Ammon's horn (tissue), 1 donor: ENCODE results near the gene ZNF415.
"Not testable (repeated sequence)": the region's sequence is repeated elsewhere in the genome, so short reads cannot be mapped to it uniquely, and the experiment has no call there.

Experiments used
- DNase-seq: peaks from one replicate; pipeline ENCODE4 v3.0.0-alpha.2; 2016; ENCODE audit warnings: low spot score

The ZNF415 gene

DNA sequence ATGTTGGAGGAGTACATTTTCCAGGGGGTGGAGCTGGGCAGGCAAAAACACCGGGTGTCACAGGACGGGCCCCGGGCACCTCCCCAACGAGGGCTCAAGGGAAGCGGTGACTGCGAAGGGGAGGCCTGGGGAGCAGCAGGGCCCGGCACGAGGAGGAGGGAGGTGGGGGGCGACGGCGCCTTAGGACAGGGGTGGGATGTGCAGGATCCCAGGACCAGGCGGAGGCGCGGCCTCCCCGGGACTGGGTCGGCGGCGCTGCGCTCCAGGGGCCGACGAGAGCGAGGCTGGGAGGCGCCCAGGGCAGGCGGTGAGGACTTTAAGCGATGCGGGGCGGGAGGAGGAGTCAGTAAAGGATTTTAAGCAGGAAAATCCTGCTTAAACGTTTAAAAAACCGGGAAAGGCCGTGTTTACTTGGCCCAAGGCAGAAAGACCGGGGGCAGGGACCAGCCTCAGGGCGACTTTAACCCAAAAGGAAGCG, 29.9 kb downstream of the ZNF415 start:
- DNase-seq: peak; percentile 32

DNA sequence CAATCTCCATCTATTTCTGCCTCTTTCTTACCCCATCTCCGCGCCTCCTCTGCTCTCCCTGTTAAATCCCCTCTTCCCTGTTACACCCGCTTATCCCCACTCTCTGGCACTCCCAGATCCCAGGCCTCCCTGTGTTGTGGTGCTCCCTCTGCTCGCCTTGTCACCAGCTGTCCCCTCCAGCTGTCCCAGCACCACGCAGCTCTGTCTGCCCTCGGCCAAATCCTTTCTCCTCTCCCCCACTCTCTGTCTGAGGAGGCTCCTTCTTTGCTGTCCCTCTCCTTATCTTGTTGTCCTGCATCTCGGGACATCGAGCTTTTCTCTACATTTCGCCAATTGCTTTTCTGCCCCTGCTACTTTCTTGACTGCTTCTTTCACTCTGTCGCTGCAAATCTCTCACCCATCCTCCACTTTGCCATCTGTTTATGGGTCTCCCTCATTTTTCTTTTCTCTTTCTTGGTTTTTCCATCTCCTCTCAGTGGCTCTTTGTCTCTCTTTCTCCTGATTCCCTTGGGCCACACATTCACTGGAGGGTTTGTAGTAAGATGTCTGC, 30.4 kb downstream of the ZNF415 start:
- DNase-seq: peak; percentile 26

DNA sequence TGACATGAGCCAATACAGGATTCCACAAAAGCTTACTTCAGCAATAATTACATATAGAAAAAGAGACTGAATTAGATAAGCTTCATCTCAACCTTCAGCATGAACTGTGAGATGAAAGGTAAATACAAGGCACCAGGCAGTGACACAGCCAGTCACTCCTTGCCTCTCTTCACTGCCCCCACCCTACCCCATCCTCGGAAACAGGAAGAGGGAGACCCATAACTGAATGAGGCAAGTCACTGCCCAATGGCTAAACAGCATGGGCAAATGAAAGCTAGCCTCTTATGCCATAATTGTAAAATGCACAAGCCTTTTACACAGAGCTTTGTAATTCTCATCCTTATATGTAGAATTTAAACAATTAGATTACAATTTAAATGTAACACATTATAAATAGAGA, 31.2 kb downstream of the ZNF415 start:
- DNase-seq: no peak

DNA sequence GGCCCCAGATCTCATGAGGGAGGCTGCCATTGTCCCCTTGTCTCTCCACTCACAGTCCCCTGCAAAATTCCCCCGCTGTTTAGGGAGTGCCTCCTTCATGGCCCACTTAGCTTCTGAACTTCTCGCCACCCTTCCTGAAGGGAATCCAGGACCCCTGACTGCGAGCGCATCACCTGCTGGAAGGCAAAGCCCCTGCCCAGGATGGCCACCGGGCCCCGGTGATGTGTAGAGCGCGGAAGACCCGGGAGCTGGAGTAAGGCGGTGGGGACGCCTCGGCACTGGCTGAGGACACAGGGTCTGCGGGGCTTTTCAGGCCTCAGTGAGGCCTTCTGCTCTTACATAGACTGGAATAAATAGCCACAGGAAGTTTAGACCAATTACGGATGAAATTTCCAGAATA, 34.1 kb downstream of the ZNF415 start:
- DNase-seq: not testable (repeated sequence)

DNA sequence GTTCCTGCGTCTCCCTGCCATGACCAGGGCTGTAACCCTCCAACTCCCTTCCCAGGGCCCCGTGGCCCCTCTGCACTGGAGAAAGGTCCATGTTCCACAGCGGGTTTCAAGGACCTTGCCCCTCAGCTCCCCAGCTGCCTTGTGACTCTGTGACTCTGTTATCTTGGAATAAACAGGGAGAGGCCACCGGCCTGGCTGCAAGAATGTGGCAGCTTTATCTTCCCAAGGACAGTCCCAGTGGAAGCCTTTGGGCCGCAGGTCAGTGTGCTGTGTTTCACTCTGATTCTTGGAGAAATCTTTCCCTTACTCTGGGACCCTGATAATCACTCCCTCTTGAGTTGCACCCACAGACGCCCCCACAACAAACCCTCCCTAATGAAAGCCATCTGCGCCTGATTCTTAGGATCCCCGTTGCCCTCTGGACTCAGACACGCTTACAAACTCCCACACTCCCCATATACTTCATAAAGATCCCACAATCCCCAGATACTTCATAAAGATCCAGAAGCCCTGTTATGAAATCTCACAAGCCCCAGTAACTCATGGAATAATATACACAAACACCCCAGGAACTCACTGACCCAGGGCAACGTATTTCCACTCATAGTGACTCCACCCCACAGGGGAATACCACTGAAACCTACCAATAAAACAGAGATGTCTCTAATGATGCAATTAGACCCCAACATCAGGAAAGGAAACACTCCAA, 35.6 kb downstream of the ZNF415 start:
- DNase-seq: not testable (repeated sequence)

DNA sequence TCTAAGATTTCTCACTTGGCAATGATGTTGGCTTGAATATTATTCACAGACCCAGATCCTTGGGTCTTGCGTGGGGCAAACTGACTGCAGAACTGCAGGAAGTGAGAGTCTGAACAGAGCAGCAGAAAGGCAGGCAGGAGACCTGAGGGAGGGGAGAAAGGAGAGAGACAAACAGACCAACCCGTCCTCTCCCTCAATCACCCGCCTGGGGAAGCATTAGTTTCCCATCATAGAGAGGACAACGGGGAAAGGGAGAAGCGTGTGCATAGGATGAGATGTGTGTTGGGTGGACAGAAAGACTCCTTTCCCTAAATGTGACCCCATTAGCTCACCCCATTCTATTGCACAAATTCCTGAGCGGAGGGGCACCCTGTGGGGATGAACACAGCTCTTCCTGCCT, 36.1 kb downstream of the ZNF415 start:
- DNase-seq: not testable (repeated sequence)

DNA sequence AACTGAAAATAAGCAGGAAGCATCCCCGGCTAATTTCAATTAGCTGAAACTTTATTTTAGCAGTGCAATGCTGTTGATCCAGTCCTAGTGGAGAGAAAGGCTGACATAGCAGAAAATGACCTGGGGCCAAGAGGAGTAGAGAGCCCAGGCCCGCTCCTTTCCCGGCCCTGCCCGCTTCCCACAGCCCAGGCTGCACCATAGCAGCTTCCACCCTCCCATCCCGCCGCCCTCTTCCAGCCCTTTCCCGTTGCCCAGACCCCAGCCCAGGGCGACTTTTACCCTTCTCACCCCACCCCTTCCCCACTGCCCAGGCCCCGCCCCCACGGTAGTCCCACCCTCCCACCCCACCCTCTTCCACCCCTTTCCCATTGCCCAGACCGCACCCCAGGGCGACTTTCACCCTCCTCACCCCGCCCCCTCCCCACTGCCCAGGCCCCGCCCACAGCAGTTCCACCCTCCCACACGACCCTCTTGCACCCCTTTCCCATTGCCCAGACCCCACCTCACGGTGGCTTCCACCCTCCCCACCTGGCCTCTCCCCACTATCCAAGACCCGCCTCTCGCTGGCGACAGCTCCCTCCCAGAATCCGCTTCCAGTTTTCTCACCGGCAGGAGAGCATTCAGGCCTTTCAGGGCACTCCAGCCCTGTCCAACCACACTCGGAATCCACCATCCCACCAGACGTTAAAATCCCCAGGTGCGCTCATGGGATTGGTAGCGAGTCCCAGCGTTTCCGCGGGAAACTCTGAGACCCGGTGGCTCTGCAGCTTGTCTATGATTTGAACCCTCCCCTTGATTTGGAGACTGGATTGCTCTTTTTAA, 37.7 kb downstream of the ZNF415 start:
- DNase-seq: no peak

DNA sequence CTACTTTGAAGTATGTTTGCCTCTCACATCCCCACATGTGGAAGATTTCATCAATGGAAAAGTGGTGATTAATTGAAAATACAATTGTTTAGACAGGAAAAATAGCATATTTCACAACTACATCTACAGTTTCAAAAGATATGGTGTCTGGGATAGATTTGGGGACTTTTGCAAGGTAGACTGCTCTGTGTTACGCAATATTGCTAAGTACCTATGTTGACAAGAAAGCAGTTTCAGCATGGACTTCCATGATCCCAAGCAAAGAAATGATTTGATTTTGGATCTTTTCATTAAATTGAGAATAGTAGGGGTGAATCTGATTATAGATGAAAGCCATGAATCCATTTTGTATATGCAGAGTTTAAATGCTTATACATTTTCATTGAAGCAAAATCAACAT, 40.0 kb downstream of the ZNF415 start:
- no peak for DNase-seq

DNA sequence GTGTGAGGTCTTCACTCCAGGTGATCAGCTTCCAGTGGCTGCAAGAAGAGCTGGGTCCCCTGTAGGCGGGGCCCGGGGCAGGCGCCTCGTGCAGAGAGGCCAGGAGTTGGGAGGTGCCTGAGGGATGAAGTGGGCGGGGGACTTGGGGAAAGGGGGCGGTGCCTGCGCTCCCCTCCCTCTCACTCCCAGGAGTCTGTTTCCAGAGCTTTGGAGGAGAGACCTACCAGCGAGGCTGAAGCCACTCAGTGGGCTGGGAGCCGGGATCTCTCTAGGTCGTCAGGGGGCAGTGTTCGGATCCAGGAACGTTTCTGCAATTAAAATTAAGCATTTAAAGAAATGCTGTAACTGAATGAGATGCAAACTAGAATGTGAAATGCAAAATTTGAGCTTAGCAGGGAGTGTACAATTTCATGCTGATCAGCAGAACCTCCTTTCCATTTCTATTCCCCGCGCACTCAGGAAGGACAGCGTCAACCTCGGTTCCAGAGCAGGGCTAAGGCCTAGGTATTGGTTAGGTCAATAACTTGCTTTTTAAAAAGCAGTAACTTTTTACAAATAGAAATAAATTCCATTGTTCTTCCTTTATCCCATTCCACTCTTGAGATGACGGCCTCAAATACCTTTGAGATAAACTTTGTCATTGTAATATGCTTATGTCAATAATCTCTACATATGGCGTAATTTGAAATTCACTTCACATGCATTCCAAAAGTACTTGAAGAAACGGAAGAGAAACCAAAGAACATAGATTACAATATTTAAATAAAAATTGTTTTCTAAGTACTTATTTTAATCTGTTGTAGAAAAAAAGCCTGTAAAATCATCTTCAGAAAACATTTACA, 41.1 kb downstream of the ZNF415 start:
- DNase-seq: no peak

DNA sequence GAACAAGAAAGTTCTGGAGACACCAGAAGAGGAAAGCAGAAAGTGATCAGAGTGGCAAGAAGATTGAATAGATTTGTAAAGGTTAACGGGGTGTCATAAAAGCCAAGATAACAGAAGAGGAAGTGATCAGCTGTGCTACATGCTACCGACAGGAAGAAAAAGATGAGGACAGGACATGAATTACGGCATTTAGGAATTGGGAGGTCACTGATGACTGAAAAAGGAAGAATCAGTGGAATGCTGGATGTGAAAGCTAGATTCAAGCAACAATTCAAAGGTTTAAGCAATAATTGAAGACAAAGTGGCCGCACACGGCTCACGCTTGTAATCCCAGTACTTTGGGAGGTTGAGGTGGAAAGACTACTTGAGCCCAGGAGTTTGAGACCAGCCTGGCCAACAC, 44.6 kb downstream of the ZNF415 start:
- no peak for DNase-seq

DNA sequence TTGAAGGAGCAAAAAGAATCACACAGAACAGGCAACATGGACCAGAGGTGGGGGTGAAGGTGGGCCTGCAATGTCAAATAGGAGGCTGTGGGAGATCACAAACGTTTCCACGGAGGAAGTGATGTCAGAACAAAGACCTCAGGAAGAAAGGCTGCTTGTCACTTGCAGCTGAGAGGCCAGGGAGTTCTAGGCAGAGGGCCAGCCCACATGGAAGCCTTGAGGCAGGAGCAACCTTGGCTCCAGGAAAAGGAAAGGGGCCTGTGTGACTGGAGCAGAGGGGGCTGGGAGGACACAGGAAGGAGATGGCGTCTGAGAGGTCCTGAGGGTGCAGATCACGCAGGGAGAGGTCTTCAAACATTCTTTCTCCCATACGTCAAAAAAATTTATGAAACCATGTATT, 45.8 kb downstream of the ZNF415 start:
- peak; percentile 66 for DNase-seq

DNA sequence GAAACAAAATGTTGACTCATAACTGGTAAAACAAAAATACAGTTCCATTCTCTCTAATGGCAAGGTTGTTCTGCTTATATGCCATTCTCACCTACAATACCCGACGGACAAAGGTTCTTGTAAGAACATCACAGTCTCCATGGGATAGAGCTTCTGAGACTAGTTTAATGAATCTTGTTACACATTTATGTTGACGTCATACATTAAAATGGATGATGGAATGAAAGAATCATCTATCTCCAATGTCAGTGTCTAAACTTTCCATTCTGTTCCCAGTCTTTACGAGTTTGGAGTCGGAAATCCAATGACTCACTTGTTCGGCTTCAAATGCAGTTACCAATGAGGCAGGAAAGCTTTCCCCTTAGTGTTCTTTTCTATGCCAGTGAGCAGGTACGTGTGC, 47.2 kb downstream of the ZNF415 start:
- no peak for DNase-seq

DNA sequence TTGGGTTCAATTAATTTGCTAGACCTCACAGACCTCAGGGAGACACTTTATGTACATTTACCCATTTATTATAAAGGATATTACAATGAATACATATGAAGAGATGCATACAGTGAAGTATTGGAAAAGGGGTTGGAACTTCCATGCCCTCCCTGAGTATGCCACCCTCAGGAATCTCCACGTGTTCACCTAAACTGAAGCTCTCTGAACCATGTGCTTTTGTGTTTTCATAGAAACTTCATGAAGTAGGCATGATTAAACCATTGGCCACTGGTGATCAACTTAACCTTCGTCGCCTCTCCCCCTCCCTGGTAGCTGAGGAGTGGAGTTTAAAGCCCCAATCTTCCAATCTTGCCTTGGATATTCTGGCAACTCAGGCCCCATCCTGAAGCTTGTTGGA, 49.8 kb downstream of the ZNF415 start:
- DNase-seq: no peak

DNA sequence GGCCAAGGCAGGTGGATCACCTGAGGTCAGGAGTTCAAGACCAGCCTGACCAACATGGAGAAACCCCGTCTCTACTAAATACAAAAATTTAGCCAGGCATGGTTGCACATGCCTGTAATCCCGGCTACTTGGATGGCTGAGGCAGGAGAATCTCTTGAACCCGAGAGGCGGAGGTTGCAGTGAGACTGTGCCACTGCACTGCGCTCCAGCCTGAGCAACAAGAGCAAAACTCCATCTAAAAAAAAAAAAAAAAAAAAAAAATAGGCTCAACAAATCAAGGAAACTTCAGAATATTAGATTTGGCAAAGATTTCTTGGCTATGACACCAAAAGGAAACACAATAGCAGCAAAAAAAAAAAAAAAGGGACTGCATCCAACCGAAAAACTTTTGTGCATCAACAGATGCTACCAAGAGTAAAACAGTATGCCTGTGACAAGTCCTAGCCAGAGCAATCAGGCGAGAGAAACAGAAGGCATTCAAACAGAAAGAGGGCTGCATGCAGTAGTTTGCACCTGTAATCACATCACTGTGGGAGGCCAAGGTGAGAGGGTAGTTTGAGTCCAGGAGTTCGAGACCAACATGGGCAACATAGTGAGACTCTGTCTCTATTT, 53.3 kb downstream of the ZNF415 start:
- no peak for DNase-seq

DNA sequence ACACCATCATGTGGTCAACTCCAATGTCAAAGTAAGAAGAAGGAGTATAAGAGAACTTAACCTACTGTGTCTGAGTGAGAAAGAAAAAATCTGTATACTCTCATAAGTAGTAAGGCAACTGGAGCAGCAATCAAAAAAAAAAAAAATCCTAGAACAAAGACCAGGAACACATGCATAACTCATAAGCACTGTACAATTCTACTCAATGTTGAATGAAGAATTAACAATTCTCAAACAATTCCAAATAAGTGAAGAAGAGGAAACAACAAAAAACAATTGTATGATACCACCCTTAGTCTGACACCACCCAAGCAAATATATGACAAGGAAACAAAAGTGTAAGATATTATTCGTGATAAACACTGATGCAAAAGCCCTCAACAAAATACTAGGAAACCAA, 54.0 kb downstream of the ZNF415 start:
- DNase-seq: no peak

DNA sequence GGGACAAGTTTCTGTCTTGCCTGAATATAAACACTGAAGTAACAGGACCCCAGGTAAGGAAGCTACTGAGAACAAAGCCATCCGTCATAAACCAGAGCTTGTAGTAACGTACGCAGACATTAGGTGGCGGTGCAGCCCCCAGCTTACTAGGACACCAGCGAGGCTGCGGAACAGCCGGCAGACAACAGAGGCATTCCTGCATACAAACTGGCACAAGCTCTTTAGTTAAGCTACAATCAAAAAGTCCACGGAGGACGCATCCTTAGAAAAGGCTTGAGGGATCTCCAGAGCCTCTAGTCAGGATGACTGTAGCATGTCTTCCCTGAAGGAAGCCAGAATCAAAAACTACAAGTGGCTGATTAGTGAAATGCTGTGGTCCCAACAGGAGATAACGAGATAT, 55.7 kb downstream of the ZNF415 start:
- DNase-seq: peak; percentile 91

DNA sequence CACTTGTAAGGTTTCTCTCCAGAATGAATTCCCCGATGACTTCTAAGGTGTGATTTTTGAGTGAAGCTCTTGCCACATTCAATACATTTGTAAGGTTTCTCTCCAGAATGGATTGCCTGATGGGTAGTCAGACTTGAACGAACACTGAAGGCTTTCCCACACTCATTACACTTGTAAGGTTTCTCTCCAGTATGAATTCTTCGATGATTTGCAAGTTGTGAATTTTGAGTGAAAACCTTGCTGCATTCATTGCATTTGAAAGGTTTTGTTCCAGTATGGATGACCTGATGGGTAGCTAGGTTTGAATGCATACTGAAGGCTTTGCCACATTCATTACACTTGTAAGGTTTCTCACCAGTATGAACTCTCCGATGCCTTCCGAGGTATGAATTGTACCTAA, 63.9 kb downstream of the ZNF415 start:
- no peak for DNase-seq

DNA sequence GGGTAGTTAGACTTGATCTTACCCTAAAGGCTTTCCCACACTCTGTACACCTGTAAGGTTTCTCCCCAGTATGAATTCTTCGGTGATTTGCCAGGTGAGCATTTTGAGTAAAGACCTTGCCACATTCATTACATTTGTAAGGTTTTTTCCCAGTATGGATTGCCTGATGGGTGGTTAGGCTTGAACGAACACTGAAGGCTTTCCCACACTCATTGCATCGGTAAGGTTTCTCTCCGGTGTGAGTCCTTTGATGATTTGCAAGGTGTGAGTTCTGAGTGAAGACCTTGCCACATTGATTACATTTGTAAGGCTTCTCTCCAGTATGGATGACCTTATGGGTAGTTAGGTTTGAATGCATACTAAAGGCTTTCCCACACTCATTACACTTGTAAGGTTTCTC, 64.5 kb downstream of the ZNF415 start:
- no peak for DNase-seq

DNA sequence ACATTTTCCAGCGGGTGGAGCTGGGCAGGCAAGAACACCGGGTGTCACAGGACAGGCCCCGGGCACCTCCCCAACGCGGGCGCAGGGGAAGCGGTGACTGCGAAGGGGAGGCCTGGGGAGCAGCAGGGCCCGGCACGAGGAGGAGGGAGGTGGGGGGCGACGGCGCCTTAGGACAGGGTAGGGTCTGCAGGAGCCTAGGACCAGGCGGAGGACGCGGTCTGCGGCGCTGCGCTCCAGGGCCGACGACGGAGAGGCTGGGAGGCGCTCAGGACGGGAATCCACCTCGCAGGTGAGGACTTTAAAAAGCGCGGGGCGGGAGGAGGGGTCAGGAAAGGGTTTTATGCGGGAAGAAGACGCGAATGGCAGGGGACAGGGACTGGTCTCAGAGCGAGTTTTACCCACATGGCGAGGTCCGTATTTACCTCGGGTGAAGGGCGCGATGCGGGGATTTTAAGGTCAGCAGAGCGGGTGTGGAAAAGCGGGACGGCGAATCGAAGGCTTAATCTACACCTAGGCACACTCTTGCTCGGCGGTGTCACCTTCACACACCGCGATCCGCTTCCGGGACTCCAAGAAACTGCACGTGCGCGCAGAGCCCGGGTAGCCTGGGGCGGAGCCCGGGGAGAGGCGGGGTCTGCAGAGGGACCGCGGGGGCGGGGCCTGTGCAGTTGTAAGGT, 74.7 kb downstream of the ZNF415 start:
- no peak for DNase-seq
